Thyroid gland (tissue), 4 donors: ENCODE measurements around the gene SNCA. TPM values are rescaled to one million over a fixed set of nuclear protein-coding genes. Genes with fewer than 3 reads are reported as not detected.

Experiments used
- DNase-seq, 2 donors: peaks; one replicate each; pipeline ENCODE4 v3.0.0-alpha.2; 2019
- H3K27ac ChIP-seq, 3 donors: fragments of 200-600 bp; sonication (generic); 1 replicate in 2 of 3; 2 replicates in 1 of 3; pipeline ENCODE4 v1.5.1; 2016 to 2019; ENCODE audit warnings: mild to moderate bottlenecking in 1 of 3, moderate library complexity in 1 of 3
- H3K27me3 ChIP-seq: fragments of 200-600 bp; sonication (generic); one replicate; pipeline ENCODE4 v1.5.1; 2019
- H3K36me3 ChIP-seq, 2 donors: fragments of 200-600 bp; sonication (generic); one replicate each; pipeline ENCODE4 v1.5.1; 2016 to 2019
- H3K4me1 ChIP-seq, 2 donors: fragments of 200-600 bp; sonication (generic); one replicate each; pipeline ENCODE4 v1.5.1; 2017 to 2019
- H3K4me3 ChIP-seq, 3 donors: fragments of 200-600 bp; sonication (generic); replicated peaks in 1 of 3; 1 replicate in 2 of 3; 2 replicates in 1 of 3; pipeline ENCODE4 v1.5.1; 2016; ENCODE audit warnings: mild to moderate bottlenecking in 1 of 3
- H3K9me3 ChIP-seq: fragments of 200-600 bp; sonication (generic); one replicate; pipeline ENCODE4 v1.5.1; 2017
- POLR2A ChIP-seq, 2 donors: fragments of 450-650 bp; IDR thresholded peaks; one replicate each; pipeline ENCODE4 v1.6.1; 2017; ENCODE audit warnings: antibody characterized with exemption in 2 of 2, mild to moderate bottlenecking in 2 of 2, moderate library complexity in 1 of 2
- WGBS, 2 donors: methylation state at CpG; one replicate each; pipeline ENCODE4 v1.1.5; 2017; 5-methylcytosine and 5-hydroxymethylcytosine counted together
- intact Hi-C: fragments of 100-400 bp; cut with DNase I; formaldehyde crosslinking; loops from one replicate; pipeline ENCODE4 v1.15.1; 2023
- total RNA-seq, 4 donors: library from RNA; depleted of rRNA; stranded (reverse); fragments of >200 nt; gene quantifications; one replicate each; pipeline ENCODE4 v1.2.3, GENCODE V29; 2016
- TF ChIP-seq, protein P1 (sequence below), 6 experiments: fragments of 200-600 bp in 3 of 6; fragments of 450-650 bp in 3 of 6; sonication (generic) in 3 of 6; IDR thresholded peaks; one replicate each; pipeline ENCODE4 v1.5.1; 2016 to 2019; ENCODE audit warnings: antibody characterized with exemption in 6 of 6, mild to moderate bottlenecking in 2 of 6, inconsistent platforms in 1 of 6, moderate library complexity in 1 of 6

Gene SNCA
- total RNA-seq, 4 donors from 2014 or later: 5.3 to 22.7 (median 15.0) TPM

- 83 to 85% methylated on average over 2 of the region's 2 CpGs for WGBS, 2 donors
These were observed 55.6 kb downstream of the SNCA start for GRCh38 chr4:89781321-89781720.

DNA sequence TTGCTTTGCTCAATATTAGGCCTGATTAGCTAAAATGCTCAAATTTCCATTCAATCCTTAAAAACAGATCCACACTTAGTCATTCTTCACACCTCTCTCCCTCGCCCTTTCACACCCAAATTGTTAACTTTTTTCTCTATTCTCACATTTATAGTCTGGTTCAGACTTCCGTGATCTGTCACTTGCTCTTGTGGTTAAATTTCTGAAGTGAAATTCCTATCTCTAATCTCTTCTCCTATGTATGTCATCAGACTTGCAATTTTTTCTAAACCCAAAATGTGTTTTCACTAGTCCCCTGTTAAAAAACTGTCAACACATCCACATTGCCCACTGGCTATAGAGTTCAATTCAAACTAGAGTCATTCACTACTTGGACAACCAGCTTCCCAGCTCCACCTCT lies 63.2 kb downstream of the SNCA start:
- WGBS, 2 donors: 89 to 96% methylated on average over 2 of the region's 2 CpGs
- intact Hi-C loops: no loop called here

More at GRCh38 chr4:89781321-89781720, 55.6 kb downstream of the SNCA start:
- TF ChIP-seq POLR2A (IDR thresholded peaks at IDR 0.05): no peak
- TF ChIP-seq, protein P1, sequence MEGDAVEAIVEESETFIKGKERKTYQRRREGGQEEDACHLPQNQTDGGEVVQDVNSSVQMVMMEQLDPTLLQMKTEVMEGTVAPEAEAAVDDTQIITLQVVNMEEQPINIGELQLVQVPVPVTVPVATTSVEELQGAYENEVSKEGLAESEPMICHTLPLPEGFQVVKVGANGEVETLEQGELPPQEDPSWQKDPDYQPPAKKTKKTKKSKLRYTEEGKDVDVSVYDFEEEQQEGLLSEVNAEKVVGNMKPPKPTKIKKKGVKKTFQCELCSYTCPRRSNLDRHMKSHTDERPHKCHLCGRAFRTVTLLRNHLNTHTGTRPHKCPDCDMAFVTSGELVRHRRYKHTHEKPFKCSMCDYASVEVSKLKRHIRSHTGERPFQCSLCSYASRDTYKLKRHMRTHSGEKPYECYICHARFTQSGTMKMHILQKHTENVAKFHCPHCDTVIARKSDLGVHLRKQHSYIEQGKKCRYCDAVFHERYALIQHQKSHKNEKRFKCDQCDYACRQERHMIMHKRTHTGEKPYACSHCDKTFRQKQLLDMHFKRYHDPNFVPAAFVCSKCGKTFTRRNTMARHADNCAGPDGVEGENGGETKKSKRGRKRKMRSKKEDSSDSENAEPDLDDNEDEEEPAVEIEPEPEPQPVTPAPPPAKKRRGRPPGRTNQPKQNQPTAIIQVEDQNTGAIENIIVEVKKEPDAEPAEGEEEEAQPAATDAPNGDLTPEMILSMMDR (IDR thresholded peaks at IDR 0.05): no peak
- Histone ChIP-seq H3K36me3 (no peaks in the 10 kb centered on the region), H3K27ac (no peak overlapping the region), H3K27me3 (no peaks in the 10 kb centered on the region), H3K4me1 (no peaks in the 10 kb centered on the region), H3K4me3 (no peak overlapping the region), H3K9me3 (no peaks in the 10 kb centered on the region)
- intact Hi-C loops: no loop called here
- no peak for DNase-seq

GRCh38 chr4:89769856-89770255 lies 67.1 kb downstream of the SNCA start:
- intact Hi-C loops: no loop called here
- 96 to 97% methylated on average over 3 of the region's 3 CpGs for WGBS, 2 donors
- H3K27ac ChIP-seq: no peak overlapping the region

More for the DNA sequence above, 63.2 kb downstream of the SNCA start:
- no peak overlapping the region for H3K27ac ChIP-seq
- no peaks in the 10 kb centered on the region for H3K4me1 ChIP-seq
- no peaks in the 10 kb centered on the region for H3K27me3 ChIP-seq
- no peaks in the 10 kb centered on the region for H3K36me3 ChIP-seq
- no peak for DNase-seq
- H3K9me3 ChIP-seq: no peaks in the 10 kb centered on the region
- TF ChIP-seq, protein P1 (IDR thresholded peaks at IDR 0.05): no peak
- TF ChIP-seq POLR2A (IDR thresholded peaks at IDR 0.05): no peak
- H3K4me3 ChIP-seq: no peak overlapping the region

GRCh38 chr4:89767924-89768323 lies 69.0 kb downstream of the SNCA start:
- TF ChIP-seq, protein P1 (IDR thresholded peaks at IDR 0.05): no peak
- no peak for TF ChIP-seq POLR2A (IDR thresholded peaks at IDR 0.05)
- H3K27me3 ChIP-seq: no peaks in the 10 kb centered on the region
- H3K4me1 ChIP-seq: peaks cover 6 to 12% of the 10 kb centered on the region in 2 donors
- H3K9me3 ChIP-seq: no peaks in the 10 kb centered on the region
- no peaks in the 10 kb centered on the region for H3K36me3 ChIP-seq
- intact Hi-C loops: no loop called here
- no peak overlapping the region for H3K4me3 ChIP-seq
- H3K27ac ChIP-seq: no peak overlapping the region
- no peak for DNase-seq

More at GRCh38 chr4:89769856-89770255, 67.1 kb downstream of the SNCA start:
- Histone ChIP-seq H3K36me3 (no peaks in the 10 kb centered on the region), H3K27me3 (no peaks in the 10 kb centered on the region), H3K4me1 (peaks cover 6 to 10% of the 10 kb centered on the region in 2 donors), H3K4me3 (no peak overlapping the region), H3K9me3 (no peaks in the 10 kb centered on the region)
- no peak for TF ChIP-seq POLR2A (IDR thresholded peaks at IDR 0.05)
- TF ChIP-seq, protein P1 (IDR thresholded peaks at IDR 0.05): no peak
- no peak for DNase-seq

GRCh38 chr4:89765966-89766365 lies 71.0 kb downstream of the SNCA start:
- 35 to 38% methylated on average over 2 of the region's 2 CpGs for WGBS, 2 donors
- H3K9me3 ChIP-seq: no peaks in the 10 kb centered on the region
- H3K27me3 ChIP-seq: no peaks in the 10 kb centered on the region
- no peaks in the 10 kb centered on the region for H3K36me3 ChIP-seq
- H3K4me1 ChIP-seq: peaks cover 6 to 12% of the 10 kb centered on the region in 2 donors
- TF ChIP-seq, protein P1 (IDR thresholded peaks at IDR 0.05): no peak
- TF ChIP-seq POLR2A (IDR thresholded peaks at IDR 0.05): no peak
- H3K27ac ChIP-seq: peak overlapping the region in 2 of 3 donors; percentile 36 to 44
- intact Hi-C loops: no loop called here
- peak; percentile 13 to 40 for DNase-seq
- no peak overlapping the region for H3K4me3 ChIP-seq
